Activated T-cell treated with anti-CD3 and anti-CD28 coated beads for 1 hour (primary cell): Measurements from ENCODE around the gene MYB.
"Not testable (repeated sequence)": the region's sequence is repeated elsewhere in the genome, so short reads cannot be mapped to it uniquely, and the experiment has no call there.

Source experiments
- DNase-seq: peaks from one replicate; pipeline ENCODE4 v3.0.0-alpha.2; 2020; ENCODE audit warnings: low read depth

The MYB gene

DNA sequence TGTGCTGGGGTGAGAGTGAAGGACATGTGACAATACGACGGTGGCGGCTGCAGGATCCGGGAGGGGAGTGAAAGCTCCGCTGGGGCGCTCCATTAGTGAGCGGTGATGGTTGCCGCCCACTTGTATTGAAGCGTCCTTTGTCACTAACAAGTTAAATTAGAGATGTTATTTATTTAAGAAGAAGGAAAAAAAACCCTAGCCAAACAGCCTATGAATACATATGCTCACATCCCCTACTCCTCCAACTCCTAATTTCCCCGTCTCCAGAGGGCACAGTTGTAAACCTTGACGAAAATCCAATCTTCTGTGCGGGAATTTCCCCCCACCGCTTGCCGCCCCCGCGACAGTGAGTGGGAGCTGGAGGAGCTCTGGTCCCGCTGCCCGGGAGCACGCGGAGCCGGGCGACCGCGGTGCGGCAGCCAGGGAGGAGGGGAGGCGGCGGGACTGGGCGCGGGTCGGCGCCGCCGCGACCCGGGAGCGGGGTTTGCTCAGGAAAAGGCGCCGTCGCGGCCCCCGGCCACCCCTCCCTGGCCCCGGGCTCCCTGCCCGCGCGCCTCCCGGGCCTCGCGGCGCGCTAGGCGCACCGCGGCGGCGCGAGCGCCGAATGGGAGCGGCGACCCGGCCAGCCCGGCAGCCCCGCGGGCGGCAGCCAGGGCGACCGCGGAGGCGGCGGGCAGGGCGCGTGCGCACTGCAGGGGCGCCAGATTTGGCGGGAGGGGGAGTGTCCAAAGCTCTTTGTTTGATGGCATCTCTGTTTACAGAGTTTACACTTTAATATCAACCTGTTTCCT is at the start of gene MYB:
TSS of gene MYB (plus strand) at position 767 of the 791 bp plus-strand sequence. CDS start 206 bp downstream, outside the sequence.
- DNase-seq, result peak; percentile 58

DNA sequence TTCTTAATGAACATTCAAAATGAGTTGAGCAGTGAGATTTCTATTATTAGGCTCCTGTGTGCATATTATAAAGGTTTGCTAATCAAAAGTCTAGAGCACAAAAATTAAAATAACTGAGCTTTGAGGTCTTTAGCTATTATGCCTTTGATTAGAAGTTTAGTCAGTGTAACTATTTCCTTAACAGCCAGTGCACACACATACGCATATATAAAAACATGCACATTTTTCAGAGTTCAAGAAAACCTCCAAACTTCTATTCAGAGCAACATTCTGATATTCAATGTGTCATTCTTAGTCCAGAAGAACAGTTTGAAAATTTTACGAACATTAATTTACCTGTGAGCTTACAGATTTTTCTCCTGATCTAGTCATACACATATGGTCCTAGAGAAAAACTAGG is 48.3 kb upstream of the MYB start:
- DNase-seq, result no peak

DNA sequence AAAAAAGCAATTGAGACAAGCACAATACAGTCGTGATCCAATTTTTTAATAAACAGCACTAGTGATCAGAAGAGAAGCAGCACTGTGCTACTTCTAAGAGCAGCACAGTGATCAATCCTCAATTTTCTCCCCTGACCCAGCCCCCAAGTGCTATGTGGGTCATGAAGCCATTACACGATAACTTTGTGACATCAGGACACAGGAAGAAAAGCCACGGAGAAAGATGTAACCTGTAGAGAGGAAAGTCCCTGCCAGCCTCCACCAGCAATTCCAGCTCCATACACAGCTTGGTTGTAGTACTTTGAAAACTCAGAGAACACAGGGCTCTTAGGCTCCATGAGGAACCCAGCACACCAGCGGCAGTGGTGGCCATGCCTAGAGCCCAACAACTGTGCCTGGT is 45.3 kb upstream of the MYB start:
- no peak for DNase-seq

GRCh38 chr6:135137826-135138225 is 43.3 kb upstream of the MYB start:
- no peak for DNase-seq

DNA sequence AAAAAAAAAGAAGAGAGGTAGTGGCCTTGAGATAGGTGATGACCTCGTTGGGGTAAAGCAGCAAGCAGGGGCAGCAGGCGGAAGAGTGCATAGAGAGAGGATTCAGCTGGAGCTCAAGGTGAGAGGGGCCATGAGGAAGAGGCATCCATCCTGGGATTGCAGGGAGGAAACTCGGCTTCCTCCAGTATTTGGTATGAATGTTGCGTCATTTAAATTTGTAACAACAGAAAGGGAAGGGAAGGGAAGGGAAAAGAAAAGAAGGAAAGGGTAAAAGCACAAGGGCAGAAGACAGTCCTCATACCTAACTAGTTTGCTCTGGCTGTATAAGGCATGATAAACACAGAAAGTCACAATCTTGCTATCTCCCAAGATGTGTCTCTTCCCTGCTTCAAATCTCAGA is 39.9 kb upstream of the MYB start:
- DNase-seq, result no peak

GRCh38 chr6:135141728-135142127 is 39.4 kb upstream of the MYB start:
- no peak for DNase-seq

DNA sequence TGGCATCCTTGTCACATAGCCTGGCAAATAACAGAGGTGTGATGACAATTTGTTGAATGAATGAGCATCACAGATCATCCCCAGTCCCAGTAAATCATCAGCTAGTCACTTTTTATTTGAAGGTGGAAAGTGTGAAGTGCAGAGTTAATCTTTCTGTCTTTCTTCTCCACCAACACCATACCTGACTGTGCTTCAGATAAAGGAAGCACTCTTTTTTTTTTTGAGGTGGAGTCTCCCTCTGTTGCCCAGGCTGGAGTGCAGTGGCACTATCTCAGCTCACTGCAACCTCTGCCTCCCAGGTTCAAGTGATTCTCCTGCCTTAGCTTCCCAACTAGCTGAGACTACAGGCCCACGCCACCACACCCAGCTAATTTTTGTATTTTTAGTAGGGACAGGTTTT is 38.9 kb upstream of the MYB start:
- not testable (repeated sequence) for DNase-seq

GRCh38 chr6:135144673-135145062 is 36.4 kb upstream of the MYB start:
- DNase-seq, result no peak

DNA sequence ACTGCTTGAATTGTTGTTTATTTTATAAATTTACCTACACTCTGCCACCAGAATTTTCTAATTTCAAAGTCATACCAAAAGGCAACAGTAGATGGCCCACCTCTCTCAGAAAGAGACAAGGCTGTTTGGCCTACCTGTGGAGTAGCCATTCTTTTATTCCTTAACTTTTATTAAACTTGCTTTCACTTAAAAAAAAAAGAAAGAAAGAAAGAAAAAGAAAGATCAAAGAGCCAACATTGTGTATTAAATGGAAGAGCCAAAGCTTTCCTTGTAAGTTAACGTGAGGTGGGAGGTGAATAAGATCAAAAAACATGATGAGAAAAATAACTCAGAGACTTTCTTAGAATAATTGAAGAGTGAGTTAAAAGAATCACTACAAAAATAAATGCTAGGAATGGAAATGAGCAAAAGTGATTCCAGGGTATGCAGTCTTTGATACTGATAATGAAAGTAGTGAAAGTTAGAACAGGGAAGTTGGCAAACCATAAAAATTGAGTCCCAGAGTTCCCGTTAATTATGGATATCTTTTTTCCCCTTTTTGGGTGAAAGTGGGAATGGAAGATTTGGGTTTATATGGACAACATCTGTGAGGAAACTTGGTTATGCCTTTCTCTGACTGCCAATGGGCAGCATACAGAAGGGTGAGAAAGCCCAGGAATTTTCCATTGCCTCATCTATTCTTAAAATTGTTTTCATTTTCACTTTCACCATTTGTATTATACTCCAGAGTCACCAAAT is 35.9 kb upstream of the MYB start:
- DNase-seq, result no peak

- DNase-seq, result no peak
Observed at GRCh38 chr6:135146162-135146934, 34.8 kb upstream of the MYB start.

DNA sequence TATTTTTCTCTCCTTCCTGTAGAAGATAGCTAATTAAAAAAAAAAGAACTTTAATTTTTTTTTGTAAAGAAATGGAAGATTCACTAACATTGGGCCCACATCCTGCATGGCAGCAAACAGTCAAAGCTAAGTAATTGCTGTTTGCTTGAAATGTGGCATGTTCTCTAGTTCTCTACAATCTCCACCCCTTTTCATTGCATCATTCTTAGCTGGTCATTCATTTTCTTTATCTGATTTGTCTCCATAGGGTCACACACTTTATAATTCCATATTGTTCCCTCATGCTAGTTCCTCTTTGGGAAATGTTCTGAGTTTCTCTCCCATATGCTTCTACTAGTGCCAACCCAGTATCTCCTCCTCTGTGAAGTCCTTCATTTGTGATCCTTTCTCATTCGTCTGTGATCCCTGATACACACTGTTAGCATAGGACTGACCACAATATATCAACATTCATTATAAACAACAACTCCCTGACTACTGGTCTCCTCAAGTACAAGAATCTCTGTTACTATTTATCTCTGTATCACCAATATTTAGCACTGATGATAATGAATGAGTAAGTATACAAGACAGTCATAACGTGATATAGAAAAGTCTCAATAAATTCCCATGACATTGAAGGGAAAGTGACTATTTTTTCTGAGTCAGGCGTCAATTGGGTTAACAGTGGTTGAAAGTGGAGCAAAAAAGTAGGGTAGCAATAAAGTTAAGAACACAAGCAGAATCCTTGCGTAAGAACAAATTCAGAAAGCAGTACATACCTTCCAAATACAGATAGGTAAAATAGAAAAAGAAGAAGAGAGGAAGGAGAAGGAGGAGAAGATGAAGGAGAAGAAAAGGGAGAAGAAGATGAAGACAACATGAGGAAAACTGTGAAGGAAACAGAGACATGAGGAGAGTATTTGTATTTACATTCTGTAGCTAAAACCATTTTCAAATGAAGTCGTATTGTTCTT is 33.2 kb upstream of the MYB start:
- no peak for DNase-seq

DNA sequence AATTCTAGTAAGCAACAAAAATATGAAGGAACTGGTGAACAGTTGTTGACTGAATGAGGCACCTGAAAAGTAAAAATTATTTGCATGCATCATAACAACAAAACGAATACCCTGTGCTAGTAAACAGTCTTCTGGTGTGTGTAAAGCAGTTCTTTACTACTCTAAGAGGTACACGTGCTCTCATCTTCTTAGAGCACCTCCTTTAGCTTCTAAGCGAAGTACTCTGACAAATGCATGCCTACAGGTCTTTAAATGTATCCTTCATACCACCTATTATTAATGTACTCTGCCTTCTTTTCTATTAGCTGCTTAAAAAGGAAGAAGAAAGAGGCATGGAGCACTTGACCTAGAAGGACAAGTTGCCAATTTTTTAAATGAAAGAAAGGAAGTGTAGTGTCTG is 32.2 kb upstream of the MYB start:
- no peak for DNase-seq

- no peak for DNase-seq
Observed at GRCh38 chr6:135149376-135149775, 31.7 kb upstream of the MYB start.

GRCh38 chr6:135150481-135150880 is 30.6 kb upstream of the MYB start:
- not testable (repeated sequence) for DNase-seq

GRCh38 chr6:135154125-135154524 is 27.0 kb upstream of the MYB start:
- not testable (repeated sequence) for DNase-seq

DNA sequence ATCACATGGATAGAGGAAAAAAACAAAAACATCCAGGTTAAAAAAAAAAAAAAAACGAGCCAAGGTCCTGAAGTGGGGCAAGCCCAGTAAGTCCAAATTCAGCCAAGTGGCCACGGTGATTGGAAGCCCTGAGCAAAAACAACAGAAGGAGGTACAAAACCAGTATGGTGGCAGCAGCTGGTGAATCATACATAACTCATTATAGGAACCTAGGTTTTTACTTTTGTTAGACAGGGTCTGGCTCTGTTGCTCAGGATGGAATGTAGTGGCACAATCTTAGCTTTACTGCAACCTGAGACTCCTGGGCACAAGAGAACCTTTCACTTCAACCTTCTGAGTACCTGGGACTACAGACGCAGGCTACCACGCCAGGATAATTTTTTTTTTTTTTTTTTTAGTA is 22.7 kb upstream of the MYB start:
- DNase-seq, result no peak

DNA sequence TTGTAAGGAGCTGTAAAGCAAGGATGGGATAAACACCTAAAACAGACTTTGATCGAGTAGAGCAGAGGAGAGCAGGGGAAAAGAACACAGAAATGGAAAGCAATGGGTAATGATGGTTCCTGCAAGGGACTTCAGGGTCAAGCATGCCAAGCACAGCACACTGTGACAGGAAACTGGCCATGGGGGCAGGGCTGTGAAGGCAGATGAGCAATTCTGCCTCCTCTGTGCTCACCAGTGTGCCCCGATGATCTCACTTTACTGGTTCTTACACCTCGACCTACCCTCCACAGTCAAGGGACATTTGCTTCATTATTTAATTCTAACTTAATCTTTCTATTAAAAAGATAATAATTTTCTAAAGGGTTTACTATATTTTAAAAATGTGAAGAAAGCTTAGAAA is 21.6 kb upstream of the MYB start:
- DNase-seq, result no peak

- DNase-seq, result no peak
Observed at GRCh38 chr6:135161411-135162395, 19.4 kb upstream of the MYB start.

GRCh38 chr6:135162678-135163439 is 18.2 kb upstream of the MYB start:
- peak; percentile 18 for DNase-seq

DNA sequence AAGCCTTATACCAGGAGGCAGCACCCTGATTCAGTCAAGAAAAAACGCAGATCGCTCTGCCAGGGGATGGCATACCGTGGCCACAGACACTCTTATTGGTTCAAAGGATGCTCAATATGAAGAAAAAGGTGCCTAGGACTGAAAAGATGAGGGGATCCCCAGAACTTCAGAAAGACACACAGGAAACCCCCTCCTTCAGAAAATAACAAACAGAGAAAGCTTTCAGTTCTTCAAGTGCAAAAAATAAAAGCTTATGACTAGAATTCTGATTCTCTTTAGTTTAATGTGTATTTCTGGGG is 17.7 kb upstream of the MYB start:
- peak; percentile 12 for DNase-seq
